GM18870 (cell line): ENCODE data around the gene TMEM45A.
"Not testable (repeated sequence)": the region's sequence is repeated elsewhere in the genome, so short reads cannot be mapped to it uniquely, and the experiment has no call there.

Source experiments
- ATAC-seq: cut with Tn5 transposase; IDR thresholded peaks from one replicate; pipeline ENCODE4 v1.9.1; 2021; ENCODE audit warnings: moderate library complexity; ENCODE audit not compliant: unreplicated experiment

TMEM45A gene

DNA sequence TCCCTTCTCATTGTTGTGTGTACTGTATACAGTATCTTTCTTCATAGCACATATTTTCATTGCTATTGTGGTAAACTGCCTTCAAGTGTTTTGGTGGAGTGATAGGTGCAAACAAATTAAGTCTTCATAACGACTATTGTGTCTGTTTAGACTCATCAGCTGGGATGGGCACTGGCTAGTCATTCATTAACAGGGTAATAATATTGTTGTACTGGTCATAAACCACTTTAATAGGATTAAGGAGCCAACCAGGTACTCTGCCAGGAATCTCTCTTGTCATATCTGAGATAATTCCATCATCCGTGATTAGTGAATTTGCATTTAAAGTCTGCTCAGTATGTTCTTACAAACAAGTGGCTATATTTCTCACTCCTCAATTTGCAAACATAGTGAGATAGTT is 10.2 kb upstream of the TMEM45A start:
- no peak for ATAC-seq

DNA sequence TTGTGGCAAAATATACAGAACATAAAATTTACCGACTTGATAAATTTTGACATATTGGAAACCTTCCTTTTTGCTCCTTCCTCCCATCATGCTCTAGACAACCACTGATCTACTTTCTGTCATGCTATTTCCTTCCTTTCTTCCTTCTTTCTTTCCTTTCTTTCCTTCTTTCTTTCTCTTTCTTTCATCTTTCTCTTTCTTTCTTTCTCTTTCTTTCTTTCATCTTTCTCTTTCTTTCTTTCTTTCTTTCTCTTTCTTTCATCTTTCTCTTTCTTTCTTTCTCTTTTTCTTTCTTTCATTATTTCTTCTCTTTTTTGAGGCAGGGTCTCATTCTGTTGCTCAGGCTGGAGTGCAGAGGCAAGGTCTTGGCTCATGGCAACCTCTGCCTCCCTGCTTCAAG is 8.9 kb upstream of the TMEM45A start:
- no peak for ATAC-seq

DNA sequence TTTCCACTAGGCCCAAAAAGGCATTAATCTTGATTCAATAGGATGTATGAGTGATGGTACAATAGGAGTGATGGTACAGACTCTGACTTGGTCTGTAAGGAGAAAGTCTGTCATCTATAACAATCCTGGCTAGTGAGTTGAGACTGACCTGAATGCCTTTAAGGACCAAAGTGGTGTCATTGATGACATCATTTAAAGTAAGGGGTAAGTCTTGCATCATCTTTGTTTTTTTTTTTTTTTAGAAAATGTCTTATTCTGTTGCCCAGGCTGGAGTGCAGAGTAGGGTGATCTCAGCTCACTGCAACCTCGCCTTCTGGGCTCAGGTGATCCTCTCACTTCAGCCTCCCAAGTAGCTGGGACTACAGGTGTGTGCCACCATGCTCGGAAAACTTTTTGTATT is 5.6 kb upstream of the TMEM45A start:
- ATAC-seq: no peak

DNA sequence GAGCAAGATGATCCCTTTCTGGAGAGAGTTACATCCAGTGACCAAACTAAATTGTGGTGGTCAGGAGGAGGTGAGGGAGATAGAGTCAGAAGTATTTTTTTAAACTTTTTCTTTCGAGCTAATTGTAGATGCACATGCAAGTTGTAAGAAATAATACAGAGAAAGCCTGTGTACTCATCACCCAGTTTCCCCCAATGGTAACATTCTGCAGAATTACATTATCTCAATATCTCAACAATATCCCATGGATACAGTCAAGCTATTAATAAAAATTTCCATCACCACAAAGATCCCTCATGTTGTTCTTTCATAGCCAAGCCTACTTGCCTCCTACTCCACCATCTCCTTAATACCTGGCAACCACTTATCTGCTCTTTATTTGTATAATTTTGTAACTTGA is 3.3 kb upstream of the TMEM45A start:
- ATAC-seq: no peak

DNA sequence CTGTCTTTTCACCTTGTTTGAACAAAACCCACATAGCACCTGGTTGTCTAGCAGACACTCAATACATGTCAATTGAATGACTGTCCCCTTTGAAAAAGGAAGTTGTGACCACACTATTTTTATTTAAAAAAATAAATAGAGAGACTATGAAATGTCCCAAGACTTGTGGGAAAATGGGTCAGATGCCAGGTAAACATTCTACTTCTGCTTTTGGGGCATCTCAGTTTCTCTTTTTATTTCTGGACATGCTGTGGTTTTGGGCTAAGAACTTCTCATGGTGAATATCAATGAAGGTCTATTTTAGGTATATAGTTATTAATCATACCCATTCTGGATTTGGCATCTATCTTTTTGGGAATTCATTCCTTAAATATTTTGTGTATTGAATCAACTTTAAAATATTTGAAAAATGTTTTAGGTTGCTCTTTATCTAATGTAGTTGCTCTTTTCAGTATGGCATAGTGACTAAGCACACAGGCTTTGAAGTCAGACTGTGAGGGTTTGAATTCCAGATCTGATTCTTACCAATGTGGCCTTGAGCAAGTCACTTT is 4.4 kb downstream of the TMEM45A start:
- peak; percentile 42 for ATAC-seq

DNA sequence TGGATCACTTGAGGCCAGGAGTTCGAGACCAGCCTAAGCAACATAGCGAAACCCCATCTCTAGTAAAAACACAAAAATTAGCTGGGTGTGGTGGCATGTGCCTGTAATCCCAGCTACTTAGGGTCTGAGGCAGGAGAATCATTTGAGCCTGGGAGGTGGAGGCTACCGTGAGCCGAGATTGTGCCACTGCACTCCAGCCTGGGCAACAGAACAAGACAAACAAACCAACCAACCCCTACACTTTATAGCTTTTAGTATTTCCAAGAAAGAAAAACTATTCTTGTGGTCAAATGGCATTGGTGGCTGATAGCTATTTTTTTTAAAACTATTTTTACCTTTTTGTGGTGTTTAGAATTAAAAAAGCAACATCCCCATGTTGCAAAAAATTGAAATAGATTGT is 7.2 kb downstream of the TMEM45A start:
- no peak for ATAC-seq

DNA sequence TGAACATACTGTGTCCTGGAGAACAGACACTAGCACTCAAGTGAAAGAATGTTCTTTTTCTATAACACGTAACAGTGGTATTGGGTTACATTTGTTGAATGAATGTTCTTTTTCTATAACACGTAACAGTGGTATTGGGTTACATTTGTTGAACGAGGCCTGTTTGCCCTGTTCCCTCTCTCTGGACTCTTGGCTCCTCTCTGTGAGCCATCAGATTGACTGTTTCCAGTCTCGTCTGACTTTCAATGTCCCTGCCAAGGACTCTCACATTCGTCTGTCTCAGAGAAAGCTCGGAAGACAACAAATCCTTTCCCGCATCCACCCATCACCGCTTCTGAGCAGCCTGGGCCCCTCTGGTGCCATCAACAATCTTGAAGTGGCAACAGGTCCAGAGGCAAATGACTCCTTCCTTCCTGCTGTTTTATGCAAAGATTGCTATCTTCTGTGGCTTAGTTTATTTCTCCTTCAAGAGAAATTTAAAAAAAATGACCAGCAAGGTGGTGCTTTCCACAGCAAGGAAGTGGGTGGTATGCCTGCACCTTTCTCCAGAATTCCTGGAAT is 8.0 kb downstream of the TMEM45A start:
- ATAC-seq: no peak

DNA sequence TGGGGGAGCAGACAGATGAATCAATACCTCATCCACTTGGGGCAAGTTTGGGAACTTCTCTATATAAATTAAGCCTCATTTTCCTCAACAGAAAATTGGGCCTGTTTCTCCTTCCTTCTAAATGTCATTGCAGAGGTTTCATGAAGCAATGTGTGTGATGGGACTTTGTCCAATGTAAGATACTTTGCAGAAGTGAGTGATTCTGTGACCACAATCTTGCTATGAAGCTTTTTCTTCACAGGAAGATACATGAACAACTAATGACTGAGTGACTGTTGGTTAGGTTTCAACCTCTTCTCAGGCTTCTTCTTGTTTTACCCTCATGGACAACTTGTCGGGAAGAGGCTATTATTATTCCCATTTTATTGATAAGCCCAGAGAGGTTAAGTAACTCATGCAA is 11.0 kb downstream of the TMEM45A start:
- no peak for ATAC-seq

DNA sequence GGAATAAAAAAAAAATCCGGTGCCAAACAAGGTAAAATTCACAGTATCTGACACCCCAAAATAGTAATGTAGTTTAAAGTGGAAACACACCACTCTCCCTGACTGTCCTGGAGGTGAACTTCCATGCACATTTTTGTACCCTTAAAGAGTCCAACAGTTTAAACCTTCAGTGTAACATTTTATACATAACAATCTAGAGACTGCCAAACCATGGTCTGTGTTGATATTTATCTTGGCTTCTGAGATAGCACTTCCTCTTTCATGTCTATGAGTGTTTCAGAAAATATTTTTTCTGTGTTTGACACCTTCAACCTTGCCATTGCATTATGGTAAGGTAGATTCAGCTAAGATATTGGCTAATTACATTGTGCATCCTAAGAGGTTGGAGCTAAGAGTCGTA is 13.9 kb downstream of the TMEM45A start:
- no peak for ATAC-seq

DNA sequence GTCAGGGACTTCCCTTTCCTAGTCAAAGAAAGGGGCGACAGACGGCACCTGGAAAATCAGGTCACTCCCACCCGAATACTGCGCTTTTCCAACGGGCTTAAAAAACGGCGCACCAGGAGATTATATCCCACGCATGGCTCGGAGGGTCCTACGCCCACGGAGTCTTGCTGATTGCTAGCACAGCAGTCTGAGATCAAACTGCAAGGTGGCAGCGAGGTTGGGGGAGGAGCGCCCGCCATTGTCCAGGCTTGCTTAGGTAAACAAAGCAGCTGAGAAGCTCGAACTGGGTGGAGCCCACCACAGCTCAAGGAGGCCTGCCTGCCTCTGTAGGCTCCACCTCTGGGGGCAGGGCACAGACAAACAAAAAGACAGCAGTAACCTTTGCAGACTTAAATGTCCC is 17.4 kb downstream of the TMEM45A start:
- ATAC-seq: not testable (repeated sequence)

DNA sequence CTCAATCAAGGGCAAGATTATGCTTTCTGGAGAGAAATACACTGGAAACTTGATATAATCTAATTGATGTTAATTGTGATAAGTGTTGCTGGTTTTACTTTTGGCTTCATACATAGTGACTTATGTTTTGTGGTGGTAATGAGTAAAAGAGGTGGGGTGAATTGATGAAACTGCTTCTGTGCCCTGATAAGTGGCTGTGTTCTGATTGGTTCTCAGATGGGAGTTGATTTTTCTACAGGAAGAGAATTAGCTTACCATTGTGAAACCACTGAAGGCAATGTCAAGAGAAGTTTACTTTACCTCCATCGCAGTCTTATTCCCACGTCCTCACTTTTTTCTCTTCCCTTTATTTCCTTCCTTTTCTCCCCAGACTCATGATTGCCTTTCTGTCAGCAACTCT is 23.8 kb downstream of the TMEM45A start:
- ATAC-seq: no peak

DNA sequence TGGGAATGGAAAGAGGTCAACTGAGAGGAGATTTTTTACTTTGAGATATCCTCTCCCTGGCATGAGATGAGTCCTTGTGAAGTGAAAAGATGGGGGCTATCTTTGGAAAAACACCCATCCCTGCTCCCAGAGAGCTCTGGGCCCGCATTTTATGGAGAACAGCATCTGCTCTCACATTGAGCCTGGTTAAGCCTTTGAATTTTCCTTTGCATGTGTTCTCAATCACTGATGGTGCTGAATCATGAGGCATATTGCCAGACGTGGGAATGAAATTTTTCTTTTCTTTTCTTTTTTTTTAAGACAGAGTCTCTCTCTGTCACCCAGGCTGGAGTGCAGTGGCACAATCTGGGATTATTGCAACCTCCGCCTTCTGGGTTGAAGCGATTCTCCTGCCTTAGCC is 24.4 kb downstream of the TMEM45A start:
- ATAC-seq: no peak

DNA sequence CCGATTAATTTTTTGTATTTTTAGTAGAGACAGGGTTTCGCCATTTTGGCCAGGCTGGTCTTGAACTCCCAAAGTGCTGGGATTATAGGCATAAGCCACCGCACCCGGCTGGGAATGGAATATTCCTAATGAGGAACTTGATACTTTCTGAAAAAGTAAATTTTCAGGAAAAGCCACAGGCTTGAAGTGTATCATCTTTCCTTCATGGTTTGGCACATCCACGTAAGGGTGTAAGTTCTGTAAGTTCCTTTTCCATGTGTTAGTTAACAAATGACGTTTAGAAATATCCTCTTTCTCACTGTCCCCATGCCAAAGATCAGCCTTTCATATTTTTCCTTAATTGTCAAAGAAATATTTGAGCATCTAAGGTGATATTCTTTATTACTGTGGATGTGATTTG is 24.9 kb downstream of the TMEM45A start:
- no peak for ATAC-seq

DNA sequence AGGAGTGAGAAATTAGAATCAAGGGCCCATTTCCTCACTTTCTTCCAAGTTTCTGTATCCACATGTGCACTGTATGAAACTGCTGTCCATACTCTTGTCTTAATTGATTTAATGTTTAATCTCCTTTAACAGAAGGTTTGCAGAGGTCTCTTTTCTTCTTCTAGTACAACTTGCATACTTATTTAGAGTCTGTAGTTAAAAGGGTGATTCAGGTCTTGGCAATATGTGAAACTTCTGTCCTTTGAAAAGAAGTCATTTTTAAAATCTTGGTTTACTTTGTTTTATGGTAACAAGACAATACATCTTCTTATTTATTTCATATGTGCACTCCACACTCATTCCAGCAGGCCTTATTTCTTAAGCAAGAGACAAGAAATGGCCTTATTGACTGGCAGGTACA is 25.8 kb downstream of the TMEM45A start:
- no peak for ATAC-seq

DNA sequence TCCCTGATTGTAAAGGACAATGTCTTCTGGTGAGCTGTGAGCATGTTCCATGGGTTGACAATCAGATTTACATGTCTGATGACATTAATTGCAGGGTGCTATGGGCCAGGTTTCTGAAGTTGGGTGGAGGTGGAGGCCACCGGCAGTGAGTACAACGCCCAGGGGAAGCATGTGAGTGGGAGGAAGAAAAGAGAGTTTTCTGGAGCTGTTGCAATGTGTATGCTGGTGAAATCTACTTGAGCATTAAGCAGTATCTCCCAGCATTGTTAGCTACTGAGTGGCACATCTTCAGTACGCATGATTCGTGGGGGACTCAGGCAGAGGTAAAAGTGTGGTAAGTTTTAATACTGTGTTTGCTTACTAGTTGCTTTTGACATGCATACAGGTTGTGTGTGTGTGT is 26.6 kb downstream of the TMEM45A start:
- no peak for ATAC-seq

DNA sequence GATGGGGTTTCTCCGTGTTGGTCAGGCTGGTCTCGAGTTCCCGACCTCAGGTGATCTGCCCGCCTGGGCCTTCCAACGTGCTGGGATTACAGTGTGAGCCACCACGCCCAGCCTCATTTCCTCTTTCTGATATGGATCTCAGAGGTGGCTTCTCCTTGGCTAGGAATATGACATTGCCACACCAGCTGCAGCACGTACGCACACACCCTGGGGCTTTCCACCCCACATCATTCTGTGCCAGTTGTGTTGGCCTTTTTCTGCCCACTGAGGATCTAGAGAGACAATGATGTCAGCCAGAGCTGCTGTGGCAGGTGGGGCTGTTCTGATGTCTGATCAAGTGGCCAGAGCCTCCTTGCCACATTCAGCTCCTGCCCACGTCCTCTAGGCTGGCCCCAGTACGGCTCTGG is 29.0 kb downstream of the TMEM45A start:
- ATAC-seq: peak; percentile 79

DNA sequence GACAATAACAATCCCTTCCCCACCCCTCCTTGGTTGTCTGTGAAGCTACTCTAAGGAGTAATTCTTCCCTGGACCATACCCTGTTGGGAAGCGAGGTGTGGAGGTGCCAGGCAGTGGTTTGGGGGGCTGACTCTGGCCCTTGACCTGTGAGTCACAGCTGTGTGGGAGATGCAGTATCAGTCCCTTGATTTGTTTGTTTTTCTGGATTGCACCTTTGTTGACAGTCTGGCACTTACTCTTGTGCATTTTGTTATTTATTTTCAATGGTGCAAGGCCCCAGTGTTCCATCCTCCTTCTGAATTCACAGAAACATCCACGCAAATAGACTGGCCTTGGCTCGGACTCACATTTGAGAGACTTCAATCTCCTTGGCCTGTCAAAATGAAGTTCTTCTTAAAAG is 29.7 kb downstream of the TMEM45A start:
- ATAC-seq: no peak

DNA sequence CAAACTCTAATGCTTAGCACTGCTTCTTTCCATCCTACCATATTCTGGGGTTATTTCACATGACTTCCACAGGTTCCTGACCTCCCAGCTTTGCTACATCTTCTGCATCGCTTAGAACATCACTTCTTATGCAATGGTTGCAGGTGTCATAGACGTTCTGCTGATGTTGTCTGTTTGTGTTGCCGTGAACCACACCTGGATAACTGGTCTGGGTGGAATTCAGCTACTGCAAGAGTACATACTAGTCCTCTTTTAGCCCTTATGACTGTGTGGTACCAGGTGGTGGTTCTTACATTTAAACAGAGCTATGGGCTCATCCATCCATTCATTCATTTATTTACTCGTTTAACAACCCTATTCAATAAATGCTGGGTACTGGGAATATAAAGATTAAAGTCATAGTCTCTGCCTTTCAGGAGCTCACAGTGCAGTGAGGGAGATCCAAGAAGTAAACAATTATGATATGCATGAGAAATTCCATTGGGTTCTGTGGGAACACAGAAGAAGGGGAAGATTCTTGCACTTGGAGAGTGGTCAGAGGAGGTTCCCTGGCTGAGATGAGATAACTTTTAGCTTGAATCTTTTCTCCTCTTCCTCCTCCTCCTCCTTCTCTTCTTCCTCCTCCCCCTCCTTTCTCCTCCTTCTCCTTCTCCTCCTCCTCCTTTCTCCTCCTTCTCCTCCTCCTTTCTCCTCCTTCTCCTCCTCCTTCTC is 30.8 kb downstream of the TMEM45A start:
- no peak for ATAC-seq

DNA sequence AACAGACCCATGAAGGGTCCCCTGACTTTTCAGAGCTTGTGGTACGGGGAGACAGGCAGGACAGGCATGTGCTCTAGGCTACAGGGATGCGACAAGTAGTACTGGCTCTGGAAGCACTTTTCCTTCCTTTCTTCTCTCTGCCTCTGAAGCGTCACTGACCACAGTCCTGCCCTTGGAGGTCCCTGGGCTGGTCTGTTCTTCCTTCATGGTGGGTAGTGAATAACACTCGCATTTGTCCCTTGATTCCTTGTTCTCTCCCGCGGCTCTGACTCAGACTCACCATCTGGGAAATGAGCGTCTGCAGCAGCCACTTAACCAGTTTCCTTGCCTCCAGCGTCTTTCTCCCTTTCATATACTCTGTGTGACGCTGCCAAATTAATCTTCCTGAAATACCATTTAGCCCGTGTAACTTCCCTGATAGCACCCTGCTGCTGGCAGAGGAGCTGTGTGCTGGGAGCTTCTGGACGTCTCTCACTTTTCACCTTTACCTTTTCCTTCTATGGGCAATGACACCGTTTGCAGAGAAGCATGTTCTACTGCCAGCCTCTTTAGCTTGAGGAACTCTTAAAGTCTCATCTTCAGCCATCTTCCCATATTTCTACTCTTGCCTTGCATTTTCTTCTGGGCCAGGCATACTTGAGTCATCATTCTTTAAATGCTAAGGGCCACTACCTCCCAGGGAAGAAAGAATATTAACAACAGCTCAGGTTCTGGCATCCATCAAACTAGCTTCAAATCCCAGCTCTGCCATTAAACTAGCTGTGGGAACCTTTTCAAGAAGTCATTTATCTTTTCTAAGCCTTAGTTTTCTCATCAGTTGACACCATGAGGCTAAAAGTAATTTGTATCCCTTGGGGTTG is 33.6 kb downstream of the TMEM45A start:
- no peak for ATAC-seq

DNA sequence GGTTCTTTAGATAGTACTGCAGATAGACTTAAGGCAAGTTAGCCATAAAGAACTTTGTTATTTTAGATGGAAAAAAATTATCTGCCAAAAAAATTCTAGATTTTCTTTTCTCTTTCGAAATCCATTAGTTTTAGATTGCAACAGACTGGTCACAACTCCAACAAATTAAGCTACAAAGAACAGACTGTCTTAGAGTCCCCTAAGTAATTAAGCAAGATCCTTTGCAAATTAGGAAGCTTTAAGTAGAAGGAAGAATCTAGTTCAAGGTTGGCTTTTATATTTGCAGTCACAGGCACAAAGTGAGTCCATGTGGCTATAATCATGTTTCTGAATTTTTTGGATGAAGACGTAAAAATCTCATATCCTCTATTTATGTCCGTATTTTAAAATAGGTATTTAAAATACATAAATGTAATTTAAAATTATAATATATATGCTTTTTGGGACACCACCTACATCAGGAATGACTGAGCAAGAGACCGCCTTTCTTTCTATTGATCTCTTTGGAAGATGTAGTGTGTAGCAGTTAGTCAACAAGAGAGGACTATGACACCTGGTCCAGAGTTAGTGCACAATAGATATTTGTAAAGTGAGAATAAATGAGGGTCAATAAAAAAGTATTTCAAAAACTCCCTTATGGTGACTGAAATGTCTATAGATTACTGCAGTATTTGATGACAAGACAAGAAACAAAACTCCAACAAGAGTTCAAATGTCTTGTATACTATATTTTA is 34.4 kb downstream of the TMEM45A start:
- no peak for ATAC-seq

DNA sequence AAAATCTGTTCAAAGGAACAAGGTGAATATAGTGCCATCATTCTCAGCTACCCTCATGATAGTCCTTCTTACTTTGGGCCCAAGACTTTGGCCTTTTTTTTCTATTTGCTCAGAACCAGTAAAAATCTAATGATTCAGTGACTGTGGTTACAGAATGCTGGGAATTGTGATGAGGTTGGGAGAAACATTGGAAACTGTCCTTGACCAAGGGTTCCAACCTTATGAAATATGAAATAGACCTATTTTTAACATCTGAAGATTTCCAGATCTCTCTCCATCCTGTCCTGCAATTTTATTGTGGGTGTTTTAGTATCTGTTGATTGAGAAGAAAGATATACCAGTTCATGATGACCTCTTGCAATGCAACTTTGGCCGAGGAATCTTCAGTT is 34.9 kb downstream of the TMEM45A start:
- no peak for ATAC-seq
